GM20000 (cell line): Measurements from ENCODE around the gene SLC38A10.

Experiments
- DNase-seq: peaks from one replicate; pipeline ENCODE4 v3.0.0; 2012; ENCODE audit warnings: low spot score
- CTCF ChIP-seq: IDR thresholded peaks from 2 replicates; pipeline ENCODE4 v1.5.1; 2012; ENCODE audit warnings: mild to moderate bottlenecking, control low read depth; ENCODE audit errors: extremely low read depth, missing control alignments

The SLC38A10 gene

GRCh38 chr17:81206657-81207056 is 88.5 kb downstream of the SLC38A10 start:
- no peak for DNase-seq
- no peak for TF ChIP-seq CTCF

GRCh38 chr17:81206166-81206565 is 88.9 kb downstream of the SLC38A10 start:
- no peak for TF ChIP-seq CTCF
- no peak for DNase-seq

DNA sequence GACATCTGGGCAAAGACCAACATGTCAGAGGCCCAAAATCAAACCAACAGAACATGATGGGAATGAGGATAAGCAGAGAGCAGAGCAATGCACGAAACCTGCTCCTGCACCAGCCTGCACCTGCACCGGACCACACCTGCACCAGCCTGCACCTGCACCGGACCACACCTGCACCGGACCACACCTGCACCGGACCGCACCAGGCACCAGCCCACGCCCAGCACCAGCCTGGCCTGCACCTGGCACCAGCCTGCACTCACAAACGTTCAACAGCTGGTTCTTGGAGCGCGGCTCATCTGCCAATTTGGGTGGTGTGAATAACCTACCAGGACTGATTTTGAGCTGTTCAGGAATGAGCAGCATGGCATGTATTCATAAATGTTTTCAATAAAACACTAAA is 90.5 kb downstream of the SLC38A10 start:
- no peak for TF ChIP-seq CTCF
- DNase-seq = no peak

- DNase-seq = no peak
- no peak for TF ChIP-seq CTCF
Observed at GRCh38 chr17:81203136-81203535, 92.0 kb downstream of the SLC38A10 start.

DNA sequence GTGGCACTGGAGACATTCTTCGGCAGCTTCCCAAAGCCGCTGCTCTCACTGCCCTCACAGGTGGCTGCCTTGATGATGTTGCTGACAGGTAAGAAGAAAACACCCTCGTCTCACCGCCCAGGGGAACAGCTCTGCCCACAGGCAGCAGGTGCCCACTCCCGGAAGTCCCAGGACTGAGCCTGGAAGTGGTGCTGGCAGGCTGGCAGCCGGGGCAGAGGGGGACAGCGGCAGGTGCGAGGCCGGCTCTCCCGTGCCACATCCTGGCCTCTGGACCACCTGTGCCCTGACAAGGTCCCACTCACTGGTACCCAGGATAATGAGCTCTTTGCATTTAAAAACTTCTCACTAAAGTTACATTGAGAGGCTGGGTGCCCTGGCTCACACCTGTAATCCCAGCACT is 92.8 kb downstream of the SLC38A10 start:
- no peak for DNase-seq
- TF ChIP-seq CTCF = no peak

- peak; percentile 74 for DNase-seq
- no peak for TF ChIP-seq CTCF
Observed at GRCh38 chr17:81200695-81201580, 94.2 kb downstream of the SLC38A10 start.

DNA sequence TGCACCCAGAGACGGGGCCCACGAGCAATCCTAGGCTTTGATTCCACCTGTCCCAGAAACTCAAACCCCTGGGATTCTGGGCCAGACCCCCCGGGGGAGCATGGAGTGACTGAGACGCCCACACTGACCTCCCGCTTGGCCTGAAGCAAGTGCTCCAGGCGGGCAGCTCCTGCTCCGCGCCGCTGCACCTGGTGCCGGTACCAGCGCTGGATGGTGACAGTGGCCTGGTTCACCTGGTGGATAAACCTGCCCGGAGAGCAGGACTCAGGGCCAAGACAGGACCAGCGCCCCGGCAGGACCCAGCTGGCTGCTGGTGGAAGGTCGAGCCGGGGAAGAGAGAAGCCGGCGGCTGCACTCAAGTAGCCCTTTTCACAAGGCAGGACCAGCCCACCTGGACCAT is 94.9 kb downstream of the SLC38A10 start:
- no peak for DNase-seq

More for the DNA sequence above, 94.9 kb downstream of the SLC38A10 start:
- TF ChIP-seq CTCF = no peak
